Choroid plexus epithelial cell (primary cell): ENCODE data around the gene ABHD16B.

Experiments
- DNase-seq: peaks from one replicate; pipeline ENCODE4 v3.0.0-alpha.2; 2010; ENCODE audit warnings: low read depth
- H3K4me3 ChIP-seq: 2 replicates; pipeline ENCODE4 v1.5.1; 2011; ENCODE audit warnings: low read depth, mild to moderate bottlenecking, control low read depth, low read length, moderate library complexity
- CTCF ChIP-seq: conservative IDR thresholded peaks from 2 replicates; pipeline ENCODE4 v1.5.1; 2011; ENCODE audit warnings: low read depth, mild to moderate bottlenecking, control low read depth, inconsistent platforms, low read length, moderate library complexity

Gene ABHD16B

GRCh38 chr20:63856098-63856511 is 5.2 kb upstream of the ABHD16B start:
- DNase-seq, result no peak
- no peak for TF ChIP-seq CTCF
- no peak overlapping the region for H3K4me3 ChIP-seq

- no peak overlapping the region for H3K4me3 ChIP-seq
- TF ChIP-seq CTCF, result no peak
These were observed 3.4 kb upstream of the ABHD16B start for GRCh38 chr20:63857764-63858392.

GRCh38 chr20:63858393-63859165 is 2.7 kb upstream of the ABHD16B start:
- H3K4me3 ChIP-seq, result peak overlapping the region; percentile 8
- peak; percentile 94 for DNase-seq
- TF ChIP-seq CTCF, result peak; percentile 79

More at GRCh38 chr20:63857764-63858392, 3.4 kb upstream of the ABHD16B start:
- DNase-seq, result peak; percentile 76

GRCh38 chr20:63859166-63859699 is 2.1 kb upstream of the ABHD16B start:
- DNase-seq, result no peak
- H3K4me3 ChIP-seq, result no peak overlapping the region
- no peak for TF ChIP-seq CTCF

GRCh38 chr20:63860325-63861051 is 810 bp upstream of the ABHD16B start:
- no peak for TF ChIP-seq CTCF
- DNase-seq, result no peak
- H3K4me3 ChIP-seq, result no peak overlapping the region

GRCh38 chr20:63861981-63862901 is 943 bp downstream of the ABHD16B start:
- no peak for DNase-seq
- no peak overlapping the region for H3K4me3 ChIP-seq
- TF ChIP-seq CTCF, result no peak
